Stimulated activated CD4-positive, alpha-beta T cell treated with anti-CD3 and anti-CD28 coated beads, Interleukin-12 subunit alpha, Interleukin-12 subunit beta, amount 100 ng/mL, for 24 hours (primary cell): Measurements from ENCODE around the gene PCNT.
"Not testable (repeated sequence)": the region's sequence is repeated elsewhere in the genome, so short reads cannot be mapped to it uniquely, and the experiment has no call there.

Source experiments
- DNase-seq, 2 experiments: peaks; one replicate each; pipeline ENCODE4 v3.0.0-alpha.2; 2020; ENCODE audit warnings: low read depth in 2 of 2

The PCNT gene

GRCh38 chr21:46304437-46304836, 19.5 kb upstream of the PCNT start:
- DNase-seq, result no peak

GRCh38 chr21:46304955-46305354, 19.0 kb upstream of the PCNT start:
- no peak for DNase-seq

GRCh38 chr21:46307625-46308024, 16.3 kb upstream of the PCNT start:
- no peak for DNase-seq

DNA sequence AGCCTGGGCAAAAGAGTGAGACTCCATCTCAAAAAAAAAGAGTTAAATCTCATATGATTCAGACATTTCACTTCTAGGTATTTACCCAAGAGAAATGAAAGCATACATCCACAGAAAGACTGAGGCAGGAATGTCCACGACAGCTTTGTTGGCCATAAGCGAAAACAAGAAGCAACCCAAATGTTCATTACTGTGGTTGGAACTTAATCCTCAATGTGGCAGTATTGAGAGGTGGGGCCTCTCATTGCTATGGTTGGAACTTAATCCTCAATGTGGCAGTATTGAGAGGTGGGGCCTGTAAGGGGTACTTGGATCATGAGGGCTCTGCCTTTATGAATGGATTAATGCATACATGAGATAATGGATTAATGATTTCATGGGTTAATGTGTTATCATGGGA, 15.5 kb upstream of the PCNT start:
- DNase-seq, result no peak

- not testable (repeated sequence) for DNase-seq
Observed at GRCh38 chr21:46310260-46310659, 13.7 kb upstream of the PCNT start.

DNA sequence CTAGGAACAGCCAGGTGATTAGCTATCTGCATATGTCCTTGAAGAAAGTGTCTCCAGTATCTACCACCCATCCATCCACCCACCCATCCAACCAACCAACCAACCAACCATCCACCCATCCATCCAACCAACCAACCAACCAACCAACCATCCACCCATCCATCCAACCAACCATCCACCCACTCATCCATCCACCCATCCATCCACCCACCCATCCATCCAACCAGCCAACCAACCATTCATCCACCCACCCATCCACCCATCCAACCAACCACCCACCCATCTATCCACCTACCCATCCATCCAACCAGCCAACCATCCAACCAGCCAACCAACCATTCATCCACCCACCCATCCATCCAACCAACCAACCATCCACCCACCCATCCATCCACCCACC, 12.4 kb upstream of the PCNT start:
- no peak for DNase-seq

GRCh38 chr21:46312949-46313348, 11.0 kb upstream of the PCNT start:
- no peak for DNase-seq

DNA sequence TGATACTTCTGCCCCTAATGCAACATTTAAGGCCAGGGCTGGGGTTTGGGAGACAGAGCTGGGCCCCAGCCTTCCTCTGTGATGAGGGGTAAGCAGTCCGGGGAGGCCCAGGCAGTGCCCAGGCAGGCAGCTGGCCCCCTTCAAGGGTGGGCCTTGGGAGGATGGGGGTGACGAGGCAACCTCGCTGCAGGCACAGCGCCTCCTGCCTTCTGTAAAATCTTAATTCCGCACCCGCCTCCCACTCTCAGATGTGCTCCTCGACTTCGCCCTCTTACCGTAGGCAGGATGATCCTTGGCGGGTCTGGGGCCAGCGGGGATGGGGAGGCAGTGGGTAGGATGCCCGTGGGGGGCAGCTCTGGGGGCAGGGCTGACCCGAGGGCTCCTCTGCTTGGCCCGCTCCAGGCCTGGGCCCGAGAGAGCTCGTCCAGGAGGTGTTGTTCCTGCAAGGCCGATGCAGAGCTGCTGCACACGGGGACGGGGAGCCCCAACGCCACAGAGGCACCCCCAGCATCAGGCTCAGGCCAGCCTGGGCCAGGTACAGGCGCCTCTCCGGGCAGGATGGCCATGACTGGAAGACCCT, 9.4 kb upstream of the PCNT start:
- no peak for DNase-seq

- DNase-seq, result no peak
Observed at GRCh38 chr21:46316708-46317324, 7.1 kb upstream of the PCNT start.

- no peak for DNase-seq
Observed at GRCh38 chr21:46317710-46318463, 6.1 kb upstream of the PCNT start.

DNA sequence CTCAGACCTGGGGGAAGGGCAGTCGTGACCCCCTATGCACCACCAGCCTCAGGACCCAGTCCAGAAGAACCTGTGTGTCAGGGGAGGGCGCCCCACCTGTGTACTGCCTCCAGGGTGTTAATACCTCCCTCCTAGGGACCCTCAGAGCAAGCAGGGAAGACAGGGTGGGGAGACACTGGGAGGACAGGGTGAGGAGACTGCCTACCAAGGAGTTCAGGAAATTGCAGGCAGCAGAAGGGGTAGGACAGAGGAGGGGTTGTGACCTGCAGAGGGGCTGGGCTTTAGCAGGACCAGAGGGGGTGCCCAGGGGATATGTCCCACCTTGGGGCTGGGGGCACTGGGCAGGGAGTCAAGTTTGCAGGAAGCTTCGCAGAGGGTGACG, 5.5 kb upstream of the PCNT start:
- DNase-seq, result no peak

- DNase-seq, result no peak
Observed at GRCh38 chr21:46319186-46319585, 4.8 kb upstream of the PCNT start.

DNA sequence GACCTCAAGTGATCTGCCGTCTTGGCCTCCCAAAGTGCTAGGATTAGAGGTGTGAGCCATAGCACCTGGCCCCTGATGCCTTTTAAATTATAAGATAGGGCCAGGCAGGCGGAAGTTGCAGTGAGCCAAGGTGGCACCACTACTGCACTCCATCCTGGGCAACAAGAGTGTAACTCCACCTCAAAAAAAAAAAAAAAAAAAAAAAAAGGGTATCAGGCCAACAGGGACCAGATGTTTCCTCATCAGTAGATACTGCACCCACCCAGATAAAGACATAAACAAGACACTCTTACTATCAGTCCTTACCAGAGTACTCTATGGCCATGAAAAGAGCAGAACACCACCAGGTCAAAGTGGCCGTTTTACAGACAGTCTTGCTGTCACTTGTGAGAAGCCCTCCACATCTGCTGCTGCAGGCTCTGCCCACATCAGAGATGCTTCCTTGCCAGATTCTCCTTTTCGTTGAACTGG, 3.6 kb upstream of the PCNT start:
- DNase-seq, result no peak

- no peak for DNase-seq
Observed at GRCh38 chr21:46322351-46323226, 1.4 kb upstream of the PCNT start.

DNA sequence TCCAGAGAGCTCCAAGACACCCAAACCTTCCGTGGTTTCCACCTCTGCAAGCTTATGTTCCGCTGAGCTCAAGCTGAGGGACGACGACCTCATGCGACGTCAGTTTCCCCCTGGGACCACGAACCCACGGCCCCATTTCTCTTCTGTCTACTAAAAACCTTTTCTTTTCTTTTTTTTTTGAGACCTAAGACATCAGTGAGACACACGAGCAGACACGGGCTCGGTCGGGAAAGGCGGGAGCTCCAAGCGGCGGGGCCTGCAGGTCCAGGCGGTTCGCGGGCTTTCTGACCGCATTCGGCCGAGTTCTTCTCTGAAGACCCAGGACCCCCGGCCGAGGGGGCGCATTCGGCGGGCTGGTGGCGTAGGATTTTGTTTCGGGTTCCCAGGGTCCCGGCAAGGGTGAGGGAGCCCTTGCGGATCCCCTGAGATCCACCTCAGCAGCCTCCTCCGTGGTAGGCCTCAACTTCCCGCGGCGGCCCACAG, 688 bp upstream of the PCNT start:
- no peak for DNase-seq

GRCh38 chr21:46324390-46325072, 575 bp downstream of the PCNT start:
- peak; percentile 72 to 81 for DNase-seq

DNA sequence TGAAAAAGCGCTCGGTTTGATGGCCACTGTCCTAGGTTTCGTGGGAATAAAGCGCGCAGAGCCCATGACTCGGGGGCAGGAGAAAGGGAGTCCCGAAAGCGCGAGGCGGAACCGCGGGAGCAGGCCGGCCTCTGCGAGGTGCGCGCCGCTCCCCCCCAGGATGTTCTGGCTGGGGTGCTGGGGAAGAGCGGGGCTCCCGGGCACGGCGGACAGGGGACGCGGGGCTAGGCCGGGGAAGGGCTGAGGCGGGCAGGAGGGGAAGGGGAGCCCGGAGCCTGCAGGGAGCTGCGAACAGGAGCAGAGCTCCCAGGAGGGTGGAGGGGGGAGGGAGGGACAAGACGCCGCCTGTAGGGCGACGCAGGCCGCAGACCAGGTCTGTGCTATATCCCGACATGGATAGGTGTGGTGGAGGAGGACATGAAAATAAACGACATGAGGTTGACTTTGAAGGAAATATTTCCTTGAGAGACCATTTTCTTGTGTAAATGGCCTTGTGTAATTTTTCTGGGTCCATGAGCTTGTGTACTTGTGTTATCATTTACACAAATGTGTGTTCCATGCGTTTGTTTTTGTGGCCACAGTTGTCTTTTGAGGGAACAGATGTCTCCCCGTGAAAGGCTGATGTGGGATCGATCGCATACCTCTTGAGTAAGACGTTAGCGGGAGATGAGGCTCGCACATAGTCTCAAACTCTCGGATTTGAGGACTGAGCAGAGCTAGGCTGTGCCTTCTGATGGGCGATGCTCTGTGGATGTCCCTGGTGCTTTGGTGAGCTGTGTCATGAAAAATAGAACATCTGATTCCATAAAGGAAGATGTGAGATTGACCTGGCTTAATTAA, 1.3 kb downstream of the PCNT start:
- DNase-seq, result peak in 1 of 2 experiments; percentile 36

GRCh38 chr21:46326110-46326703, 2.3 kb downstream of the PCNT start:
- DNase-seq, result no peak

DNA sequence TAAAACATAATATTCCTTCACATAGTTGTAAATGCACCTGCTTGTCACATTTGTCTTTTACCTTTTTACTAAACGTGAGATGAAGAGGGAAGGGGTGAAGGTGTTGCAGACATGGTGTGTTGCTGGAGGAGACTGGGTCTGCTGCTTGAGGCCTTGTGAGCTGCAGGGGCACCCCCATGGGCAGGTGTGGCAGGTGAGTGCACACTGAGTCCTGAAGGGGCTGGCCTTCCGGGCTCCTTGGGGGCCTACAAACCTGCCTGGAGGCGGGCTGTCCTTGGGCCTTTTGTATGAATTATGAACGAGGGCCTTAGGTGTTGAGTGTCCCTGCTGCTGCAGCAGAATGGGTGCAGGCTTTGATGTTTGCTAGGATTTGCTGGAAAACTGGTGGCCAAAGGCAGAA, 3.8 kb downstream of the PCNT start:
- no peak for DNase-seq

GRCh38 chr21:46328151-46328550, 4.2 kb downstream of the PCNT start:
- no peak for DNase-seq
